GM18870 (cell line): ENCODE data around the gene RAI1.

Experiments used
- ATAC-seq: cut with Tn5 transposase; IDR thresholded peaks from one replicate; pipeline ENCODE4 v1.9.1; 2021; ENCODE audit warnings: moderate library complexity; ENCODE audit not compliant: unreplicated experiment

Gene RAI1

GRCh38 chr17:17729620-17730249 lies 48.5 kb downstream of the RAI1 start:
- ATAC-seq, result no peak

DNA sequence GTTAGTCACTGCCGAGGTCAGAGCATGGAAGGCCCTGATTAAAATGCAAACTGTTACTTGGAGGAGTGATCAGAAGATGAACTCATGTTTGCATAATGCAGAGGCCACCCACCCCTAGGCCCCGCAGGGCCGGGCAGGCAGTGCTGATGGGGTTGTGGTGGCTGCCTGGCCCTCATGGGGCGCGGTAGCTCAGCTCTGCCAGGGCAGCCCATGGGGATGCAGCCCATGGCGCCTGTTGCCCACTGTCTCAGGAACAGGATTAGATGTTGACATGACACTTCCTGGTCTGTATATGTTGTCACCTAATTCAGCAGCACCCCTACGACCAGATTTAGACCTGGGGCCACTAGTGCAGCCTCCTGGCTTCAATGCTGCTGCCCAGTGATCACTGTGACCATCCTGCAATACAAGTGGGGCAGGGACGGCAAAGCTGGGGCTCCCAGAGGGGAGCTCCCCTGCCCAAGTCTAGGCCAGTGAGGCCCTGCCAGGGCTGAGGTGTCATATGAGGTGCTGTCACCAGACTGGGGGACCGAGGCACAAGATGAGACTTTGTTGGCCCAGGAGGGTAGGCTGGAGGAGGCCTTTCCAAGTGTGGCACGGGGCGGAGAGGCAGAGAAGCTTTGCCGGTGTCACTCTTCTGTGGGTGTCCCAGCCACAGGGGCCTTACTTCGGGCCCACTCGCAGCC lies 49.1 kb downstream of the RAI1 start:
- no peak for ATAC-seq

DNA sequence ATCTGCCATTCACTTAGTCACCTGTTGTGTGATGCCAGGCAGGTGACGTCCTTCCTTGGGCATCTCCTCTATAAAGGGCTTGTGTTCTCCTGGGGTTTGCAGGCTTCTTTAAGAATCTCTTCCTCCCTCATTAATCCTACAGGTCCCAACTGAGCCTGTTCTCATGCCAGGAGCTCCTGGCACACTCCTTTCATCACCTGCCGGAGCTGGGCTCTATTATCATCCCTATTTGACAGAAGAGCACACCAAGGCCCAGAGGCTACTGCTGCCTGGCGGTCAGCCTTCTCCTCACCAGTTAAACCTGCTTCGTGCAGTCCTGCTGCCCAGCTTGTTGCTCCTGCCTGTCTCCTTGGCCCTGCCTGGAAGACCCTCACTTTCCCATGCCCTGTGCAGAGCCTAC lies 51.2 kb downstream of the RAI1 start:
- ATAC-seq, result no peak

DNA sequence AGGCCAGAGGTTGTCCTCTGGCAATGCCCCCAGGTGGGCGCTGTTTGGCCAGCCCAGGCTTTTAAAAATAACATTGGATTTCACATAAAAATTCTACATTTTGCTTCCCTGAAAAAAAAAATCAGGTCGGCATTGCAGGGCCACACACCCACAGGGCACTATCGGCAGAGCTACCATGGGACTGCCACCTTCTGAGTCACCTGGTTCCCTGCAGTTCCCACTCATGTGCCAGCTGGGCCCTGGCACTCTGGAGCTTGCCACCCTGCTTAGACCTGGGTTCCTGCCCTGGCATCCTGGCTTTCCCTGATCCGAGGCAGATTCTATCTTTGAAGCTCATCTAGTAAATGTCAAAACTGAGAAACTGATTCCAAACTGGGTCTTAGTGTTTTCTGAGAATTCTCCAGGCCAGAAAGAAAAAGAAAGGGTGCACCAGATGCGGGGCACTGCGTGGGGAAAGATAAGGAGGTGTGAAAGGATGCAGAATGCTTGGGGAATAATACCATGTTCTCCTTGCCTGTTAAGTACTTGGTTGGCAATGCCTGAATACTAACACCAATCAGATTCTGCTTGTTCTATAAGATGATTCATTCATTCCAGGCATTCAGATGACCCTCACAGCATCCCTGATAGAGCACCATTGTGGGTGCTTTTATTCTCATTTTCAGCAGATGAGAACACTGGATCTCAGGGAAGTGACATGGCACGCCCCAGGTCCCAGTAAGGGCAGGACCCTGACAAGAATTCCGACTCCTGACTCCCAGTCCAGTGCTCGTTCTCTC lies 51.8 kb downstream of the RAI1 start:
- ATAC-seq, result no peak

GRCh38 chr17:17736205-17737183 lies 55.2 kb downstream of the RAI1 start:
- ATAC-seq, result no peak

DNA sequence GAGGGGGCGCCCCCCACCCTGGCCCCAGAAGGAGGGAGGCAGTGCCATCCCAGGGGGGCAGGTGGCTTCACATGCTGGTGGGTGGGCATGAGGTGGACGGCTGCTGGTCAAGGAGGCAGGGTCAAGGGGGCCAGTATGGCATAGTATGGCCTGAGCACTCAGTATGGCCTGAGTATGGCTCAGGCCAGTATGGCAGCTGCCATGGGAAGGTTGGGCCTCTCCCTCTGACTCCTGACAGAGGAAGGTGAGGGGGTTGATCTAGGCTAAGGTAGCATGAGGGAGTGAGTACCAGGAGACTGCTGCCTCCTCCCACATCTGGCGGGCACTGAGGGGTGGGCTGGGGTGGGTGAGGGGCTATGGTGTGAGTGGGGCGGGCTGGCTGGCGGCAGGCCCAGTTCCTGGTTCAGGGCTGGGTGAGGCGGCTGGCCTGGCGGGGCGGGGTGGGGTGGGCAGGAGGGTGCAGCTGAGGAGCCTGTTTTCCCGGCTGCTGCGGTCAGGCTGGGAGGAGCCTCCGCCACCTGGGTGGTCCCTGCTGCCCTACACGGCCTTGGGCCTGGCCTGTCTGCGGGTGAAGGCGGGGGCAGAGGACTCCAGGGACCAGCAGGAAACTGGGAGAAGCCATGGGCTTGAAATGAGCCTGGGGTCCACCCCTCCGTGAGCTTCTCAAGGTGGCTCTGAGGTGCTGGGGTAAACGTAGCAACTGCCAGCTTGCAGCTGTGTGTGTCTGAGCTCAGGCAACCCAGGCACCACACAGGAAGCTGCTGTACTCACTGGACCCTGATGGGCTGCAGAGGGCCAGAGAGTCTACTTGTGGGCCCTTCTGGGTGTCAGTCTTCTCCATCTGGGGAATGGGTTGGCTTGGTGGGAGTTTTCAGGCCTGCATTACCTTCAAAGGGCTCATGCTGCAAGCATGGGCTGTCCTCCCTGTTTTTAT lies 57.0 kb downstream of the RAI1 start:
- no peak for ATAC-seq

DNA sequence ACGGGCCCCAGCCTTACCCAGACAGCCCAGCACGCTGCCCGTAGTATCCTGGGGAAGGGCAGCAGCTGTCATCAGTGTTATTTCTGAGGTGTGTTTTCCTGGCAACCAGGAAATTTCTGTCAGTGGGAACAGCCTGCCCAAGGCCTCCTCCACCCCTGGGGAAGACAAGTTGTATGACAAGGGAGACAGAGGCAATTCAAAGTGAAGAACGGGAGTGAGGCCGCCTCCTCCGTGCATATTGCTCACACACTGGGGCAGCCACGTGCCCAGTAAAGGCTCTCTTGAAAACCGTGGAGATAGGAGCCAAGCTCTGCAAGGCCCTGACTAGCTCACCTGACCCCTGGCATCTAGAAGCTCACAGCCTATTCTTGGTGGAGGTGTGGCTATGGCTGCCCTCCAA lies 57.6 kb downstream of the RAI1 start:
- no peak for ATAC-seq

- ATAC-seq, result no peak
Observed at GRCh38 chr17:17739388-17740066, 58.3 kb downstream of the RAI1 start.

GRCh38 chr17:17740615-17741348 lies 59.5 kb downstream of the RAI1 start:
- no peak for ATAC-seq

DNA sequence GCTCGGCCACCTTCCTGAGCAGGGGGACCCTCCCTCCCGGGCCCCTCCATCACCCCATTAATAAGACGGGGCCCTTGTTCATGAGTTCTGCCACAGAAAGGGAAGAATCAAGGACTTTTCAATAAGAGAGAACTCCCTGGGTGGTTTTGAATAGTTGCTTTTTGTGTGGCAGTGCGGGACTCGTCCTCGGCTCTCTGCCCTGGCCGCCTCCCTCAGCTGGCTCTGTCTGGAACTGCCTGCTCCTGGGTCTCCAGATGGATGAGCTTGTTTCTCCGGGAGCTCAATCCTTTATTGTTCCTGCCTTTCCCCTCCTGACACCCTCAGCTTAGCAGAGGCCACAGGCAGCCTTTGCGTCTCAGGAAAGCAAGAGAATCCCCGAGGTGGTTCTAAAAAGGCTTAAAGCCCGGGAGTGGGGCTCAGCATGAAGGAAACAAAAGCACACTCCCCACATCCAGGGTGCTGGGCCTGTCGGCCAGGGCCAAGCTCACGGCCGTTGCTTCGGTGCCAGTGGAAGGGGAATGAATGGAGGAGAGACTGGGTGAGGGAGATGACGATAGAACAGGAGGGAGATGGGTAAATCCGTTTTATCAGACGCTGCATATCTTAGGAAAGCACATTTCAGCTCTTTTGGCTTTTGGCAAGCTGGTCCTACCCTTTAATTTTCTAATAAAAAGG lies 60.2 kb downstream of the RAI1 start:
- ATAC-seq, result no peak

GRCh38 chr17:17742133-17742621 lies 60.9 kb downstream of the RAI1 start:
- ATAC-seq, result no peak

DNA sequence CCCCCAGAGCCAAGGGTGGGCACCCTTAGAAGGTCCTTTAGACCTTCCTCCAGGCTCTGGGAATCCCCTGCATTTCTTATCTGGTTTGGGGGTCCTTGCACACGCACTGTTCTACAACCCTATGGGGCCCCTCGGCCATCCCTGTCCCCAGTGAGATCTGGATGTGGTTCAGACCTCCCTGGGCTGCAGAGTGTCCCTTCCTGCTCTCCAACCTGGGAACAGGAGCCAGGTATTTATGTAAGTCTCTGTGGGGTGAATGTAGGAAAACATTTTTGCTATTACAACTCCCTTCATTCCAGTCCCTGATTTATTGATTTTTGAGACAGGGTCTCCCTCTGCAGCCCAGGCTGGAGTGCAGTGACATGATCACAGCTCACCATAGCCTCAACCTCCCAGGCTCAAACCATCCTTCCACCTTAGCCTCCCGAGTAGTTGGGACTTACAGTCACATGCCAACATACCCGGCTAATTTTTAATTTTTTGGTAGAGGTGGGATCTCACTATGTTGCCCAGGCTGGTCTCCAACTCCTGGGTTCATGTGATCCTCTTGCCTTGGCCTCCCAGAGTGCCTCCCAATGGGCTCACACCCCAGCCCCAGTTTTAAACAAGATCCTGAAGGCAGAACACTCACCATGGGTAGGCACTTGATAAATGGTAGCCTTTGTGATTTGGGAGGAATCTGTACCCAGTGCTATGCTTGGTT lies 61.6 kb downstream of the RAI1 start:
- ATAC-seq, result no peak

DNA sequence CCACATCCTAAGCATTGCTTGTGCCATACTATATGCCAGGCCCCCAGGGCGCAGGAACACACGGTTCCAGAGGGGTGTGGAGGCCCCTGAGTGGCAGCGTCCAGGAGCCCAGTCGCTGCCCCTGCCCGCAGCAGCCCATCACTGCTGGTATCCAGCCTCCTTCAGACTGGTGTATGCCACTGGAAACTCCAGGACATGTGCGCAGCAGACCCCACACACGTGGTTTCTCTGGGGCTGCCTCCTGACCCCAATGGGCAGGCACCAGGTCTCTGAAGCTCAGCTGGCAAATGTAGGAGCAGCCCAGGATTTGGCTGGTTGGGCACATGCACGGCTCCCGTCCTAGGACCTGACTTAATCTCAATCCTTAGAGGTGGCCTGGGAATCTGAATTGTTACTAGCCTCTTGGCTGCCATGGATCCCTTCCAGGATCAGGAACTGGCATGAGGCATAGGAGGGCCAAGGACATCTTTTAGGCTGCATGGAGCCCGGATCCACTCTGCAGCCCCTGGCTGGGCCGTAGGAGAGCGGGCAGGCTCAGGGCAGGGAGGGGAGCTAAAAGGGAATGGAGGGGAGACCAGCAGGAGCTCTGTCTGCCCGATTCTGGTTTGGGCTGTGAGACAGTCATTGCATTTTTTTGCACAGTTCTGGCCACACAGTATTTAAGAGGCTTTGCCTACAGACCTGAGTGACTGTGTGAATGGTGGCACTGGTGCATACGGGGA lies 62.3 kb downstream of the RAI1 start:
- ATAC-seq, result no peak

- no peak for ATAC-seq
Observed at GRCh38 chr17:17744116-17744515, 62.9 kb downstream of the RAI1 start.

GRCh38 chr17:17745476-17746455 lies 64.5 kb downstream of the RAI1 start:
- no peak for ATAC-seq
